Kidney epithelial cell (primary cell): ENCODE data around the gene NIT1. TPM values are rescaled to one million over a fixed set of nuclear protein-coding genes. Genes with fewer than 3 reads are reported as not detected.

Experiments used
- DNase-seq: peaks from one replicate; pipeline ENCODE4 v3.0.0-alpha.2; 2010; ENCODE audit warnings: low read depth
- H3K27me3 ChIP-seq: 2 replicates; pipeline ENCODE4 v1.6.0; 2011; ENCODE audit warnings: low read length; ENCODE audit not compliant: control insufficient read depth, insufficient read depth
- H3K36me3 ChIP-seq: 2 replicates; pipeline ENCODE4 v1.5.1; 2011; ENCODE audit warnings: low read length; ENCODE audit not compliant: control insufficient read depth, insufficient read depth
- H3K4me3 ChIP-seq: 2 replicates; pipeline ENCODE4 v1.5.1; 2011; ENCODE audit warnings: low read depth, mild to moderate bottlenecking, control low read depth, low read length
- CTCF ChIP-seq: IDR thresholded peaks from 2 replicates; pipeline ENCODE4 v1.5.1; 2011; ENCODE audit warnings: mild to moderate bottlenecking, moderate library complexity, low read length, control low read depth, inconsistent platforms; ENCODE audit not compliant: insufficient read depth, poor library complexity, severe bottlenecking
- total RNA-seq: library from RNA; depleted of rRNA; stranded (reverse); fragments of >200 nt; gene quantifications from 2 replicates; pipeline ENCODE4 v1.2.3, GENCODE V29; 2015

NIT1 gene
- total RNA-seq, 1 donor from 2014 or later = 35.8 TPM

- DNase-seq = no peak
- H3K4me3 ChIP-seq = no peak overlapping the region
- peaks cover 2% of the 10 kb centered on the region for H3K36me3 ChIP-seq
- TF ChIP-seq CTCF = no peak
- no peaks in the 10 kb centered on the region for H3K27me3 ChIP-seq
Measured at GRCh38 chr1:161160671-161161145, 42.8 kb downstream of the NIT1 start.

DNA sequence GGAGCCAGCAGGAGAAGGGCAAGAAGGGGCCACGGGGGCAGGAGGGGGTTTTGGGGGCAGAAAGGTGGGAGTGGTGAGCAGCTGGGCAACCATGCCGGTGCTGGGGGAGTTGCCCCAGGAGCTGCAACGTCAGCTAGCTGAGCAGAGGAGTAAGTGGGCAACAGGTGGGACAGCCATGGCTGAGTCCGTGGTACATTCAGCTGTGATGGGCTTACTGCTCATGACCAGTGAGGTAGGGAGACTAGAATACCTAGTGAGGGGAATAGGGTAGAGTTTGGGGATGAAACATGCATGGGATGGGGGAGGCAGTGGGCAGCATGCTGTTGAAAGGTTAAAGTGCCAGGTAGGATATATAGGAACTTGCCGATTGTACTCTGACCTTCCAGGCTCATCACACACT is 43.7 kb downstream of the NIT1 start:
- no peak for DNase-seq
- Histone ChIP-seq H3K27me3 (no peaks in the 10 kb centered on the region), H3K4me3 (no peak overlapping the region), H3K36me3 (peaks cover 2% of the 10 kb centered on the region)
- TF ChIP-seq CTCF = no peak

DNA sequence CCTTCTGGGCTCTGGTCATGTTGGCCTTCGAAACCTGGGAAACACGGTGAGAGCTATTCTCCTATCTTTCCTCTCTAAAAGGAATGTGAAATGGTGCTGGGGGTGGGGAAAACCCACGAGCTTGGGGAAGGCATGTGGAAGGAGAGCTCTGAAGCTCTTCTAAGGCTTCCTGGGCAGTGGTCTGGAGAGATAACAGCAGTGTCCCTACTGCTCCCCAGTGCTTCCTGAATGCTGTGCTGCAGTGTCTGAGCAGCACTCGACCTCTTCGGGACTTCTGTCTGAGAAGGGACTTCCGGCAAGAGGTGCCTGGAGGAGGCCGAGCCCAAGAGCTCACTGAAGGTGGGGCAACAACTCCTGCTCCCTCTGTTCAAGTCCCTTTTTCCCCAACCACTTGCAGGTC is 44.1 kb downstream of the NIT1 start:
- Histone ChIP-seq H3K27me3 (no peaks in the 10 kb centered on the region), H3K36me3 (peaks cover 2% of the 10 kb centered on the region), H3K4me3 (no peak overlapping the region)
- DNase-seq = no peak
- no peak for TF ChIP-seq CTCF

DNA sequence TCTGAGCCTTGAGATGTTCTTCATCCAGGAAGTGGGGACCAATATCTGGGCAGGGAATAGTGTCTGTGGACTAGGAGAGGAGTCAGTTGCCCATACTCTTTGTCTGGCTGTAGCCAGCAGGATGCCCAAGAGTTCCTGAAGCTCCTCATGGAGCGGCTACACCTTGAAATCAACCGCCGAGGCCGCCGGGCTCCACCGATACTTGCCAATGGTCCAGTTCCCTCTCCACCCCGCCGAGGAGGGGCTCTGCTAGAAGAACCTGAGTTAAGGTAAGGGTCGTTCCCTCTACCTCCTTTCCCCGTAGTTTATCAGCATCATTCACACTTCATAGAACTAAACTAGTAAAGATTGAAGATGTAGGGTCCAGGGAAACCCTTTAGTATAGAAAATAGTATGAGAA is 44.9 kb downstream of the NIT1 start:
- Histone ChIP-seq H3K27me3 (no peaks in the 10 kb centered on the region), H3K4me3 (no peak overlapping the region), H3K36me3 (peaks cover 2% of the 10 kb centered on the region)
- no peak for DNase-seq
- no peak for TF ChIP-seq CTCF

- H3K36me3 ChIP-seq = peaks cover 2% of the 10 kb centered on the region
- no peak for TF ChIP-seq CTCF
- H3K27me3 ChIP-seq = no peaks in the 10 kb centered on the region
- H3K4me3 ChIP-seq = no peak overlapping the region
- DNase-seq = no peak
Measured at GRCh38 chr1:161163793-161164192, 45.9 kb downstream of the NIT1 start.

DNA sequence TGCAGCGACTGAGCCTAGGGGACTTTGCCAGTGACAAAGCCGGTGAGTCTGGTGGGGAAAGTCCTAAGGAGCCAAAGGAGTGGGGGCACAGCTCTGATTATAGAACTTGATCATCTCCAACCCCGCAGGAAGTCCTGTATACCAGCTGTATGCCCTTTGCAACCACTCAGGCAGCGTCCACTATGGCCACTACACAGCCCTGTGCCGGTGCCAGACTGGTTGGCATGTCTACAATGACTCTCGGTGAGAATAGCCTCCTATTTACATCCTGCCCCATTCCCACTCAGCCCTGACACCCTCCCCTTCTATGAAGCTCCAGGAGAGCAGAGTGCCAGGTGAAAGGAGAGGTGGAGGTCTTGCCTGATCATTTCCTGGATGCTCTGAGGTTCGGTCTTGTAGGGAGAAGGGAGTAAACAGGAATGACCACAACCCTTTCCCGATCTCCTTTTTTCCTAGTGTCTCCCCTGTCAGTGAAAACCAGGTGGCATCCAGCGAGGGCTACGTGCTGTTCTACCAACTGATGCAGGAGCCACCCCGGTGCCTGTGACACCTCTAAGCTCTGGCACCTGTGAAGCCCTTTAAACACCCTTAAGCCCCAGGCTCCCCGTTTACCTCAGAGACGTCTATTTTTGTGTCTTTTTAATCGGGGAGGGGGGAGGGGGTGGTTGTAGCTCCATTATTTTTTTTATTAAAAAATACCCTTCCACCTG is 47.2 kb downstream of the NIT1 start:
- H3K4me3 ChIP-seq = peak overlapping the region; percentile 80
- no peak for DNase-seq
- peaks cover 4% of the 10 kb centered on the region for H3K36me3 ChIP-seq
- no peaks in the 10 kb centered on the region for H3K27me3 ChIP-seq
- TF ChIP-seq CTCF = no peak
